HepG2 (cell line): Measurements from ENCODE around the gene SLC39A8. TPM values are rescaled to one million over a fixed set of nuclear protein-coding genes. Genes with fewer than 3 reads are reported as not detected.

ENCODE experiments used
- CHCHD3 ChIP-seq: sonication (generic); formaldehyde crosslinking; IDR thresholded peaks from 2 replicates; pipeline ENCODE4 v1.8.0; 2022; ENCODE audit warnings: mild to moderate bottlenecking, missing genetic modification reagents, moderate library complexity
- FOXA3 ChIP-seq: IDR thresholded peaks from 2 replicates; pipeline ENCODE4 v1.6.1; 2016; ENCODE audit warnings: missing genetic modification reagents, missing compliant biosample characterization
- MXD4 ChIP-seq: IDR thresholded peaks from 2 replicates; pipeline ENCODE4 v1.6.1; 2016; ENCODE audit warnings: mild to moderate bottlenecking, missing biosample characterization, missing genetic modification reagents
- POLR2G ChIP-seq: fragments of 200-400 bp; formaldehyde crosslinking; IDR thresholded peaks from 2 replicates; pipeline ENCODE4 v1.6.1; 2018; ENCODE audit warnings: mild to moderate bottlenecking, low read depth, low read length, moderate library complexity
- RBFOX2 ChIP-seq: fragments of 200-400 bp; formaldehyde crosslinking; IDR thresholded peaks from 2 replicates; pipeline ENCODE4 v1.6.1; 2017; ENCODE audit warnings: low read depth, mild to moderate bottlenecking, low read length
- RFX3 ChIP-seq: IDR thresholded peaks from 2 replicates; pipeline ENCODE4 v1.6.1; 2016; ENCODE audit warnings: missing biosample characterization, missing genetic modification reagents
- SIX1 ChIP-seq: sonication (generic); formaldehyde crosslinking; IDR thresholded peaks from 2 replicates; pipeline ENCODE4 v1.4.0; 2020; ENCODE audit warnings: missing genetic modification reagents, borderline replicate concordance
- TAF15 ChIP-seq: fragments of 200-400 bp; formaldehyde crosslinking; IDR thresholded peaks from one replicate; pipeline ENCODE4 v1.6.1; 2018; ENCODE audit warnings: mild to moderate bottlenecking, low read depth, low read length; ENCODE audit not compliant: poor library complexity, severe bottlenecking
- TEAD3 ChIP-seq: optimal IDR thresholded peaks from 2 replicates; pipeline ENCODE3; 2016; ENCODE audit warnings: borderline replicate concordance
- YY1 ChIP-seq: IDR thresholded peaks from 2 replicates; pipeline ENCODE4 v1.6.1; 2011; ENCODE audit warnings: low read length, low read depth, moderate library complexity, mild to moderate bottlenecking; ENCODE audit not compliant: insufficient read depth, insufficient replicate concordance
- ZMYM2 ChIP-seq: sonication (generic); formaldehyde crosslinking; IDR thresholded peaks from 2 replicates; pipeline ENCODE4 v1.8.0; 2022; ENCODE audit warnings: mild to moderate bottlenecking, missing genetic modification reagents
- ZNF138 ChIP-seq: sonication (generic); formaldehyde crosslinking; IDR thresholded peaks from 2 replicates; pipeline ENCODE4 v1.5.0; 2020; ENCODE audit warnings: mild to moderate bottlenecking, low read depth, missing genetic modification reagents
- ZNF235 ChIP-seq: sonication (generic); formaldehyde crosslinking; IDR thresholded peaks from 2 replicates; pipeline ENCODE4 v1.8.1; 2023; ENCODE audit warnings: mild to moderate bottlenecking, missing genetic modification reagents, borderline replicate concordance
- ZNF274 ChIP-seq: sonication (generic); formaldehyde crosslinking; IDR thresholded peaks from 2 replicates; pipeline ENCODE4 v1.5.1; 2020; ENCODE audit warnings: mild to moderate bottlenecking, missing genetic modification reagents
- ZNF30 ChIP-seq: sonication (generic); formaldehyde crosslinking; IDR thresholded peaks from 2 replicates; pipeline ENCODE4 v1.5.0; 2020; ENCODE audit warnings: mild to moderate bottlenecking, missing genetic modification reagents
- ZNF44 ChIP-seq: sonication (generic); formaldehyde crosslinking; IDR thresholded peaks from 2 replicates; pipeline ENCODE4 v1.5.1; 2020; ENCODE audit warnings: mild to moderate bottlenecking, missing genetic modification reagents
- ZNF616 ChIP-seq: sonication (generic); formaldehyde crosslinking; IDR thresholded peaks from 2 replicates; pipeline ENCODE4 v1.5.0; 2020; ENCODE audit warnings: low read depth, mild to moderate bottlenecking, missing genetic modification reagents
- ZNF670 ChIP-seq: sonication (generic); formaldehyde crosslinking; IDR thresholded peaks from 2 replicates; pipeline ENCODE4 v1.8.0; 2022; ENCODE audit warnings: mild to moderate bottlenecking, missing genetic modification reagents, borderline replicate concordance
- ZNF761 ChIP-seq: sonication (generic); formaldehyde crosslinking; conservative IDR thresholded peaks from 2 replicates; pipeline ENCODE4 v1.4.0; 2020; ENCODE audit warnings: mild to moderate bottlenecking, missing genetic modification reagents
- ZNF772 ChIP-seq: sonication (generic); formaldehyde crosslinking; IDR thresholded peaks from 2 replicates; pipeline ENCODE4 v1.5.0; 2020; ENCODE audit warnings: mild to moderate bottlenecking, missing genetic modification reagents
- polyA plus RNA-seq, 8 experiments: library from polyadenylated mRNA; depleted of rRNA in 3 of 8; stranded (reverse) in 7 of 8; unstranded in 1 of 8; fragments of >200 nt; fragmentation: Illumina TruSeq in 4 of 8; extraction: Trizol in 4 of 8; gene quantifications; 2 replicates each; pipeline versions ENCODE4 v1.2.1 to v1.2.3, GENCODE V29; 2011 to 2016; ENCODE audit warnings: low read depth in 4 of 8, missing spikeins in 1 of 8, mixed read lengths in 1 of 8; ENCODE audit not compliant: insufficient read depth in 1 of 8
- total RNA-seq, 5 experiments: library from RNA; depleted of rRNA; stranded (reverse); fragments of >200 nt; fragmentation: Illumina TruSeq; extraction: Trizol; gene quantifications; 2 replicates each; pipeline ENCODE4 v1.2.3, GENCODE V29; 2016; ENCODE audit warnings: low read depth in 1 of 5
- TF ChIP-seq, protein P1 (sequence below): sonication (generic); formaldehyde crosslinking; IDR thresholded peaks from 2 replicates; pipeline ENCODE4 v1.4.0; 2020; ENCODE audit warnings: missing genetic modification reagents
- TF ChIP-seq, protein P2 (sequence below), 2 experiments: sonication (generic) in 1 of 2; formaldehyde crosslinking in 1 of 2; IDR thresholded peaks; 2 replicates each; pipeline versions ENCODE4 v1.6.1 to v1.9.0; 2014 to 2022; ENCODE audit warnings: antibody characterized with exemption in 1 of 2, borderline replicate concordance in 1 of 2, inconsistent platforms in 1 of 2, low read depth in 1 of 2, missing genetic modification reagents in 1 of 2
- TF ChIP-seq, protein P3 (sequence below): sonication (generic); formaldehyde crosslinking; IDR thresholded peaks from 2 replicates; pipeline ENCODE4 v1.8.0; 2022; ENCODE audit warnings: mild to moderate bottlenecking, missing genetic modification reagents, moderate library complexity

SLC39A8 gene
- total and polyA plus RNA-seq, 2 of the 13 experiments (the other 11 are each of a cell fraction or from before 2014, with no cell fraction given): 0.22 to 0.38 TPM

DNA sequence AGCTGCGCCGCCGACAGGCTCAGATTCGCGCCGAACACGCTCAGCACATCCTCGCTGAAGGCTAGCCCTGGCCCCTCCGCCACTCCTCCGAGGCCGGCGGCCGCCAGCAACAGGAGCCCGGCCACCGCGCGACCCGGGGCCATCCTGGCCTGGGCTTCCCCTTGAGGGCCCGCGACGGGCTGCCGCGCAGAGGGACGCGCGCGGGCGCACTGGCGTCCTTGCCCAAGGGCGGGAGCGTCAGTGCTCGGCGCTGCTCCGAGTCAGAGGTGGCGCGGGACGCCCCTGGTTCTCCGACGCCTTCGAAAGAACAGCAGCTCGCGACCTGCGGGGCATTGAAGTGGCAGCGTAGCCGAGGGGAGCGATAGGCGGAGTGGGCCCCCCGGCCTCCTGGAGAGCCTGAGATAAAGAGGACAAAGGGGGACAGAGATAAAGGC lies 745 bp downstream of the SLC39A8 start (continued):
- TF ChIP-seq ZNF138 (CRISPR knock-in tag) (no peak), ZNF30 (CRISPR knock-in tag) (0 out of 2 replicates have a peak, but pooled peaks have one; percentile 69), ZNF235 (no peak), RFX3 (CRISPR knock-in tag) (no peak), ZMYM2 (CRISPR knock-in tag) (no peak), ZNF274 (CRISPR knock-in tag) (no peak; the same call in 1 of the 2 replicates), ZNF616 (no peak), TAF15 (no peak), ZNF44 (no peak), ZNF772 (CRISPR knock-in tag) (0 out of 2 replicates have a peak, but pooled peaks have one; percentile 7), ZNF670 (CRISPR knock-in tag) (no peak), RBFOX2 (0 out of 2 replicates have a peak, but pooled peaks have one; percentile 20), TEAD3 (CRISPR knock-in tag) (no peak), YY1 (no peak), ZNF761 (CRISPR knock-in tag) (no peak), FOXA3 (CRISPR knock-in tag) (no peak), SIX1 (CRISPR knock-in tag) (no peak), CHCHD3 (CRISPR knock-in tag) (peak; percentile 60; the same call in 1 of the 2 replicates), MXD4 (CRISPR knock-in tag) (no peak; the same call in 1 of the 2 replicates), POLR2G (no peak)
- TF ChIP-seq, protein P1, sequence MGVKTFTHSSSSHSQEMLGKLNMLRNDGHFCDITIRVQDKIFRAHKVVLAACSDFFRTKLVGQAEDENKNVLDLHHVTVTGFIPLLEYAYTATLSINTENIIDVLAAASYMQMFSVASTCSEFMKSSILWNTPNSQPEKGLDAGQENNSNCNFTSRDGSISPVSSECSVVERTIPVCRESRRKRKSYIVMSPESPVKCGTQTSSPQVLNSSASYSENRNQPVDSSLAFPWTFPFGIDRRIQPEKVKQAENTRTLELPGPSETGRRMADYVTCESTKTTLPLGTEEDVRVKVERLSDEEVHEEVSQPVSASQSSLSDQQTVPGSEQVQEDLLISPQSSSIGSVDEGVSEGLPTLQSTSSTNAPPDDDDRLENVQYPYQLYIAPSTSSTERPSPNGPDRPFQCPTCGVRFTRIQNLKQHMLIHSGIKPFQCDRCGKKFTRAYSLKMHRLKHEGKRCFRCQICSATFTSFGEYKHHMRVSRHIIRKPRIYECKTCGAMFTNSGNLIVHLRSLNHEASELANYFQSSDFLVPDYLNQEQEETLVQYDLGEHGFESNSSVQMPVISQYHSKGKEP: no peak
- TF ChIP-seq, protein P2, sequence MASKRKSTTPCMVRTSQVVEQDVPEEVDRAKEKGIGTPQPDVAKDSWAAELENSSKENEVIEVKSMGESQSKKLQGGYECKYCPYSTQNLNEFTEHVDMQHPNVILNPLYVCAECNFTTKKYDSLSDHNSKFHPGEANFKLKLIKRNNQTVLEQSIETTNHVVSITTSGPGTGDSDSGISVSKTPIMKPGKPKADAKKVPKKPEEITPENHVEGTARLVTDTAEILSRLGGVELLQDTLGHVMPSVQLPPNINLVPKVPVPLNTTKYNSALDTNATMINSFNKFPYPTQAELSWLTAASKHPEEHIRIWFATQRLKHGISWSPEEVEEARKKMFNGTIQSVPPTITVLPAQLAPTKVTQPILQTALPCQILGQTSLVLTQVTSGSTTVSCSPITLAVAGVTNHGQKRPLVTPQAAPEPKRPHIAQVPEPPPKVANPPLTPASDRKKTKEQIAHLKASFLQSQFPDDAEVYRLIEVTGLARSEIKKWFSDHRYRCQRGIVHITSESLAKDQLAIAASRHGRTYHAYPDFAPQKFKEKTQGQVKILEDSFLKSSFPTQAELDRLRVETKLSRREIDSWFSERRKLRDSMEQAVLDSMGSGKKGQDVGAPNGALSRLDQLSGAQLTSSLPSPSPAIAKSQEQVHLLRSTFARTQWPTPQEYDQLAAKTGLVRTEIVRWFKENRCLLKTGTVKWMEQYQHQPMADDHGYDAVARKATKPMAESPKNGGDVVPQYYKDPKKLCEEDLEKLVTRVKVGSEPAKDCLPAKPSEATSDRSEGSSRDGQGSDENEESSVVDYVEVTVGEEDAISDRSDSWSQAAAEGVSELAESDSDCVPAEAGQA (IDR thresholded peaks at IDR 0.05; ENCODE audit: low read depth): no peak
- TF ChIP-seq, protein P2 (CRISPR knock-in tag; IDR thresholded peaks at IDR 0.05; ENCODE audit: borderline replicate concordance): 0 out of 2 replicates have a peak, but pooled peaks have one; percentile 79
- TF ChIP-seq, protein P3, sequence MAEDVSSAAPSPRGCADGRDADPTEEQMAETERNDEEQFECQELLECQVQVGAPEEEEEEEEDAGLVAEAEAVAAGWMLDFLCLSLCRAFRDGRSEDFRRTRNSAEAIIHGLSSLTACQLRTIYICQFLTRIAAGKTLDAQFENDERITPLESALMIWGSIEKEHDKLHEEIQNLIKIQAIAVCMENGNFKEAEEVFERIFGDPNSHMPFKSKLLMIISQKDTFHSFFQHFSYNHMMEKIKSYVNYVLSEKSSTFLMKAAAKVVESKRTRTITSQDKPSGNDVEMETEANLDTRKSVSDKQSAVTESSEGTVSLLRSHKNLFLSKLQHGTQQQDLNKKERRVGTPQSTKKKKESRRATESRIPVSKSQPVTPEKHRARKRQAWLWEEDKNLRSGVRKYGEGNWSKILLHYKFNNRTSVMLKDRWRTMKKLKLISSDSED: no peak
